ENCODE measurements around the gene ADGRB3.

The ADGRB3 gene
- 0 to 1.2 (median 0.15) reads per million in 18 experiments for total RNA-seq

- DNase-seq: peak; percentile 64 to 69
Measured at GRCh38 chr6:68634726-68635411, at the start of gene ADGRB3. Gene ADGRB3, plus strand, starts transcription at chr6:68635282. Its CDS starts 3,394 bp downstream, at chr6:68638676.

- no peak for DNase-seq
Measured at GRCh38 chr6:68593558-68593957, 41.5 kb upstream of the ADGRB3 start.

GRCh38 chr6:68597642-68598041, 37.4 kb upstream of the ADGRB3 start:
- no peak for DNase-seq

GRCh38 chr6:68615938-68616337, 19.1 kb upstream of the ADGRB3 start:
- DNase-seq: no peak

- no peak for DNase-seq
Measured at GRCh38 chr6:68625998-68626397, 9.1 kb upstream of the ADGRB3 start.

- peak; percentile 82 to 83 for DNase-seq
Measured at GRCh38 chr6:68628161-68628560, 6.9 kb upstream of the ADGRB3 start.

GRCh38 chr6:68632734-68633133, 2.3 kb upstream of the ADGRB3 start:
- no peak for DNase-seq

- DNase-seq: peak in 1 of 2 donors; percentile 55
Measured at GRCh38 chr6:68633281-68633971, 1.7 kb upstream of the ADGRB3 start.

GRCh38 chr6:68633972-68634725, 933 bp upstream of the ADGRB3 start:
- DNase-seq: no peak

GRCh38 chr6:68635412-68635705, 277 bp downstream of the ADGRB3 start:
- DNase-seq: no peak

- DNase-seq: no peak
Measured at GRCh38 chr6:68635706-68636513, 828 bp downstream of the ADGRB3 start.

- DNase-seq: no peak
Measured at GRCh38 chr6:68636666-68637065, 1.6 kb downstream of the ADGRB3 start.

GRCh38 chr6:68637071-68637470, 2.0 kb downstream of the ADGRB3 start:
- DNase-seq: no peak

- no peak for DNase-seq
Measured at GRCh38 chr6:68637782-68638181, 2.7 kb downstream of the ADGRB3 start.

- DNase-seq: peak; percentile 60 to 62
Measured at GRCh38 chr6:68638230-68638900, 3.3 kb downstream of the ADGRB3 start.

GRCh38 chr6:68639211-68639610, 4.1 kb downstream of the ADGRB3 start:
- no peak for DNase-seq

- DNase-seq: no peak
Measured at GRCh38 chr6:68639826-68640490, 4.9 kb downstream of the ADGRB3 start.

- DNase-seq: no peak
Measured at GRCh38 chr6:68640491-68640835, 5.4 kb downstream of the ADGRB3 start.

- DNase-seq: no peak
Measured at GRCh38 chr6:68641172-68641571, 6.1 kb downstream of the ADGRB3 start.

GRCh38 chr6:68642081-68642480, 7.0 kb downstream of the ADGRB3 start:
- DNase-seq: no peak

GRCh38 chr6:68642977-68643376, 7.9 kb downstream of the ADGRB3 start:
- no peak for DNase-seq

GRCh38 chr6:68649669-68650068, 14.6 kb downstream of the ADGRB3 start:
- DNase-seq: no peak
